LNCaP clone FGC (cell line): Measurements from ENCODE around the gene AMIGO2.

Source experiments
- DNase-seq: peaks from one replicate; pipeline ENCODE4 v3.0.0-alpha.2; 2011; ENCODE audit warnings: low read depth
- H3K4me3 ChIP-seq: 2 replicates; pipeline ENCODE4 v1.5.1; 2011; ENCODE audit warnings: mild to moderate bottlenecking, low read depth, low read length, control low read depth
- TF ChIP-seq, protein P1 (sequence below): IDR thresholded peaks from 2 replicates; pipeline ENCODE4 v1.5.1; 2012; ENCODE audit warnings: mild to moderate bottlenecking; ENCODE audit not compliant: control insufficient read depth, insufficient read depth; ENCODE audit errors: extremely low read depth

Gene AMIGO2, protein sequence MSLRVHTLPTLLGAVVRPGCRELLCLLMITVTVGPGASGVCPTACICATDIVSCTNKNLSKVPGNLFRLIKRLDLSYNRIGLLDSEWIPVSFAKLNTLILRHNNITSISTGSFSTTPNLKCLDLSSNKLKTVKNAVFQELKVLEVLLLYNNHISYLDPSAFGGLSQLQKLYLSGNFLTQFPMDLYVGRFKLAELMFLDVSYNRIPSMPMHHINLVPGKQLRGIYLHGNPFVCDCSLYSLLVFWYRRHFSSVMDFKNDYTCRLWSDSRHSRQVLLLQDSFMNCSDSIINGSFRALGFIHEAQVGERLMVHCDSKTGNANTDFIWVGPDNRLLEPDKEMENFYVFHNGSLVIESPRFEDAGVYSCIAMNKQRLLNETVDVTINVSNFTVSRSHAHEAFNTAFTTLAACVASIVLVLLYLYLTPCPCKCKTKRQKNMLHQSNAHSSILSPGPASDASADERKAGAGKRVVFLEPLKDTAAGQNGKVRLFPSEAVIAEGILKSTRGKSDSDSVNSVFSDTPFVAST

DNA sequence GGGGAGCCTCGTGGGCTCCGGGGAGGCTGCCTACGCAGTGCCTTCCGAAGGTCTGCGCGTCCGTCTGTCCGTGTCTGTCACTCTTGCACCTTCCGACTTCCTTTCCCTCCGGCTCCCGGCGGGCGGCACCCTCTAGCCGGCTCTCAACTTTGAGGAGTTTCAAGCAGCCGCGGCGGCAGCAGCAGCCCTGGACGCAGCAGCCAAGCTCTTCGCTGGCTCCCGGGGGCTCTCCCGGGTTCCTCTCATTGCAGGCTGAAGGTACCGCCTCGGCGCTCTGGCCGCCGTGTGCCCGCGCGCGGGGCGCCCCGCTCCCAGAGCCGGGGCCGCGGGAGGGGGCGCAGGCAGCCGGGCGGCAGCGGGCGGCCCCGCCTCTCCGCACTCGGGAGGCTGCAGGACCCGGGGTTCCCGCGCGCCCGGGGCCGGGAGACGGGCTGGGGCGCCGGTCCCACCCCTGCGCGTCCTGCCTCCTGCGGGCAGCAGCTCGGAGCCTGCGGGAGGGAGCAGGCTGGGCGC is at the start of gene AMIGO2, which contains the start of gene PCED1B:
Gene AMIGO2, minus strand, starts transcription at position 492 of the 513 bp plus-strand sequence. CDS start 957 bp downstream, outside the sequence.
Gene PCED1B, plus strand, starts transcription at position 154 of the 513 bp plus-strand sequence. CDS start 155,443 bp downstream, outside the sequence.
- peak within 1 kb of the TSS; percentile 53 for H3K4me3 ChIP-seq
- peak; percentile 31 for DNase-seq
- TF ChIP-seq, protein P1, sequence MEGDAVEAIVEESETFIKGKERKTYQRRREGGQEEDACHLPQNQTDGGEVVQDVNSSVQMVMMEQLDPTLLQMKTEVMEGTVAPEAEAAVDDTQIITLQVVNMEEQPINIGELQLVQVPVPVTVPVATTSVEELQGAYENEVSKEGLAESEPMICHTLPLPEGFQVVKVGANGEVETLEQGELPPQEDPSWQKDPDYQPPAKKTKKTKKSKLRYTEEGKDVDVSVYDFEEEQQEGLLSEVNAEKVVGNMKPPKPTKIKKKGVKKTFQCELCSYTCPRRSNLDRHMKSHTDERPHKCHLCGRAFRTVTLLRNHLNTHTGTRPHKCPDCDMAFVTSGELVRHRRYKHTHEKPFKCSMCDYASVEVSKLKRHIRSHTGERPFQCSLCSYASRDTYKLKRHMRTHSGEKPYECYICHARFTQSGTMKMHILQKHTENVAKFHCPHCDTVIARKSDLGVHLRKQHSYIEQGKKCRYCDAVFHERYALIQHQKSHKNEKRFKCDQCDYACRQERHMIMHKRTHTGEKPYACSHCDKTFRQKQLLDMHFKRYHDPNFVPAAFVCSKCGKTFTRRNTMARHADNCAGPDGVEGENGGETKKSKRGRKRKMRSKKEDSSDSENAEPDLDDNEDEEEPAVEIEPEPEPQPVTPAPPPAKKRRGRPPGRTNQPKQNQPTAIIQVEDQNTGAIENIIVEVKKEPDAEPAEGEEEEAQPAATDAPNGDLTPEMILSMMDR: peak; percentile 81

DNA sequence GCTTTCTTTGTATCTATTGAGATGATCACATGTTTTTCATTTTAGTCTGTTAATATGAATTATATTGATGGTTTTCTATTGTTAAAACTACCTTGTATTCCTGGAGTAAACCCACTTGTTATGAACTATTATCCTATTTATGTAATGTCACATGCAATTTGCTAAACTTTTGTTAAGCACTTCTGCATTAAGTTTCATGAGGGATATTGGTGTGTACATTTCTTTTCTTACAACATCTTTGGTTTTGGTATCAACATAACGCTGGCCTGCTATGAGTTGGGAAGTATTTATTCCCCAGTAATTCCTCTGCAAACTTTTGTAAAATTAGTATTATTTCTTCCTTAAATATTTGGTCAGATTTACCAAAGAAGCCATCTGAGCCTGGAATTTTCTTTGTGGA is 46.5 kb upstream of the AMIGO2 start:
- TF ChIP-seq, protein P1: no peak
- no peak overlapping the region for H3K4me3 ChIP-seq
- DNase-seq: no peak

DNA sequence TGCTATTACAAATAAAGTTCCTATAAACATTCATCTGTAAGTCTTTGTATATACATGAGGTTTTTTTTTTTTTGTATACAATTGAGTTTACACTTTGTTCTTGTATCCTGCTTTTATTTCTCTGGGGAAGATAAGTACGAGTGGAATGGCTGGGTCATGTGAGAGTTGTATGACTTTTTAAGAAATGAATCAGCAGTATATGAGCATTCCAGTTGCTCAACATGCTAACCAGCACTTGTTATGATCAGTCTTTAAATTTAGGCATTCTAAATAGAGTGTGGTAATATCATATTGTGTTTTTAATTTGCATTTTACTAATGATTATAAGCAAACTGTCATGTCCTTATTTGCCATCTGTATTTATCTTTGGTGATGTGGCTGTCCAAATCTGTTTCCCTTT is 44.7 kb upstream of the AMIGO2 start:
- no peak overlapping the region for H3K4me3 ChIP-seq
- TF ChIP-seq, protein P1: no peak
- DNase-seq: no peak

DNA sequence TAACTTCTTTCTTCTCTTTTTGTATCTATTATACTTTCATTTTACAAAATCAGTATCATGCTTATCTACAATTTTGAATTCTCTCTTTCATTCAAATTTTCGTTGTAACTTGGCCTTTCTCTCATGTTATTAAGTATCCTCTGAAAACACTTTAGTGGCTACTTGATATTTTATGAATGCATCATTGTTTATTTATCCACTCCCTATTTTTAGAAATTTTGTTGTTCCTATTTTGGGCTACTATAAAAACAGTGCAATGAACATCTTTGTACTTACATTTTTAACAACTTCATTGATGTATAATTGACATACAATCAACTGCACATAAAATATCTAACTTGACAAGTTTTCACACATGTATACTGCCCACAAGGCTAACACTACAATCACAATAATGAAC is 44.0 kb upstream of the AMIGO2 start:
- TF ChIP-seq, protein P1: no peak
- no peak overlapping the region for H3K4me3 ChIP-seq
- no peak for DNase-seq

DNA sequence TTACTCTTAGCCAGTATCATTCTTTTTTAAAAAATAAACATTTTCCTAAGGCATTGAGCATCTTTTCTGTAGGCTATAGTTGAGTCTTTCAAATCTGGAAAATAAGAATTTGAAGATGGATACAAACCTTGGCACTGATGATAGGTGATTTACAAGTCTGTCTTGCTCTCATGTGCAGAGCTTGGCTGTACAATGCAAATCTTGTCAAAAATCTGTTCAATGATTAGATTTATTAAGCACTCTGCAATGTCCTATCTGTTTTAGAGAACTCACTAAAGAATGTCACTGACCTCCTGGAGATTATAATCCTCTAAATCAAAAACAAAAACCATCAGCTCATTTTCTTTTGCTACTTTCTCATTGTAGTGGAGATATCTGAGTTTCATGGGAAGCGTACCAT is 42.8 kb upstream of the AMIGO2 start:
- DNase-seq: no peak
- no peak overlapping the region for H3K4me3 ChIP-seq
- TF ChIP-seq, protein P1: no peak

DNA sequence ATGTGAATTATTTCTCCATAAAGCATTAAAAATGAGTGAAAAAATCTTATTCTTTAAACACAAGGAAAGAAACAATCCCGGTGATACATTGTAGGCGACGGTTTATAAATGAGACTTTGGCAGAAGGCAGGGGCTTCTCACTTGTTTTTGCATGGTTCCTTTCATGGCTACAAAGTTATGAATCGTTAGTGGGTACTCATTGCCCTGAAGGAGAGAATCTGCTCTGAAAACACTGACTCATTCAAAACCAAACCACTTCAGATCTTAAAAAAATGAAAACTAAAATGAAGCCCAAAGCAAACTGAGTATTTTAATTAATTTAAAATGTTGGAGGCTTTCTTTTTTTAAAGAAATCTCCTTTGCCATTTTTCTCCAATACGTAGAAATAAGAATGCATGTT is 41.4 kb upstream of the AMIGO2 start:
- no peak for DNase-seq
- no peak overlapping the region for H3K4me3 ChIP-seq
- TF ChIP-seq, protein P1: no peak
